ENCODE results near the gene MACO1. TPM values are rescaled to one million over a fixed set of nuclear protein-coding genes. Genes with fewer than 3 reads are reported as not detected.

The MACO1 gene
- total and polyA plus RNA-seq, 2 of the 8 experiments (the other 6 are each of a cell fraction or from before 2014, with no cell fraction given): 3.5 to 15.1 TPM

GRCh38 chr1:25541425-25541824 is 110.7 kb downstream of the MACO1 start:
- H3K23me2 ChIP-seq (ENCODE audit: low read depth, low read length): peaks cover 5% of the 10 kb centered on the region; the same call in 1 of the 2 replicates
- H3K36me3 ChIP-seq (ENCODE audit: control insufficient read depth in 2 of 4, insufficient read depth in 4 of 4, low read length in 3 of 4): no peaks in the 10 kb centered on the region

More at GRCh38 chr1:25541425-25541824, 110.7 kb downstream of the MACO1 start:
- Histone ChIP-seq H3K4me2 (ENCODE audit: insufficient read depth in 1 of 2, low read depth in 2 of 2, low read length in 2 of 2) (no peak overlapping the region), H3K9ac (replicated peaks in 1 of 4; ENCODE audit: extremely low read depth in 1 of 4, low read depth in 3 of 4, low read length in 3 of 4) (no peak overlapping the region), H3K79me2 (ENCODE audit: control insufficient read depth in 1 of 2, insufficient read depth in 2 of 2, low read length in 2 of 2) (no peaks in the 10 kb centered on the region), H2BK15ac (ENCODE audit: low read length) (no peak overlapping the region), H2BK5ac (ENCODE audit: low read depth, low read length) (no peak overlapping the region), H3K18ac (ENCODE audit: extremely low read depth, low read length) (no peak overlapping the region), H2BK20ac (ENCODE audit: low read length) (no peak overlapping the region), H3K27ac (ENCODE audit: low read depth, low read length) (no peak overlapping the region), H3K14ac (ENCODE audit: insufficient read length) (no peak overlapping the region), H2AK5ac (ENCODE audit: low read depth, low read length) (no peak overlapping the region), H3K79me1 (ENCODE audit: low read depth, low read length) (no peaks in the 10 kb centered on the region; the same call in 1 of the 2 replicates), H4K8ac (ENCODE audit: extremely low read depth, insufficient read depth, low read length) (no peak overlapping the region), H4K91ac (replicated peaks; ENCODE audit: insufficient read length, low read length) (no peak overlapping the region), H4K5ac (ENCODE audit: insufficient read length, low read depth, low read length) (no peak overlapping the region), H3K4me1 (replicated peaks in 1 of 4; ENCODE audit: control insufficient read depth in 3 of 4, insufficient read depth in 4 of 4, low read length in 3 of 4) (peaks cover 0 to 17% (median 9%) of the 10 kb centered on the region in 4 experiments; a peak in 6 of 7 replicates), H3K4me3 (ENCODE audit: extremely low read depth in 1 of 4, insufficient read depth in 2 of 4, low read depth in 3 of 4, low read length in 4 of 4) (no peak overlapping the region), H2BK120ac (replicated peaks; ENCODE audit: low read depth, low read length) (no peak overlapping the region), H3K4ac (replicated peaks; ENCODE audit: insufficient read length, low read depth, low read length) (no peak overlapping the region), H3K27me3 (replicated peaks in 1 of 4; ENCODE audit: control insufficient read depth in 3 of 4, extremely low read depth in 1 of 4, insufficient read depth in 3 of 4, low read length in 3 of 4) (peaks cover 0 to 5% (median 3%) of the 10 kb centered on the region in 4 experiments; a peak in 5 of 7 replicates), H2BK12ac (ENCODE audit: low read depth, low read length) (no peak overlapping the region), H3K56ac (replicated peaks; ENCODE audit: insufficient read length, low read depth, low read length) (no peak overlapping the region), H4K20me1 (replicated peaks in 1 of 2; ENCODE audit: control insufficient read depth in 1 of 2, insufficient read depth in 2 of 2, low read length in 2 of 2) (peaks cover 2 to 6% of the 10 kb centered on the region in 2 experiments), H3K9me3 (ENCODE audit: insufficient read depth in 2 of 2, low read depth in 1 of 2, low read length in 1 of 2) (no peaks in the 10 kb centered on the region), H2AFZ (ENCODE audit: low read length) (no peak overlapping the region), H3K23ac (ENCODE audit: insufficient read length) (no peak overlapping the region)
- TF ChIP-seq E2F6 (IDR thresholded peaks at IDR 0.05): no peak
- no peak for TF ChIP-seq ZNF274 (IDR thresholded peaks at IDR 0.05; ENCODE audit: borderline replicate concordance, extremely low read depth, low read length)
- TF ChIP-seq BCL11A (IDR thresholded peaks at IDR 0.05; ENCODE audit: low read depth in 2 of 2, low read length in 2 of 2): no peak
- no peak for TF ChIP-seq SUZ12 (IDR thresholded peaks at IDR 0.05; ENCODE audit: low read length)
- no peak for TF ChIP-seq CTBP2 (IDR thresholded peaks at IDR 0.05; ENCODE audit: borderline replicate concordance, insufficient read depth, insufficient read length, low read length)
- TF ChIP-seq POU5F1 (IDR thresholded peaks at IDR 0.05; ENCODE audit: low read depth, low read length): no peak
- ChIA-PET POLR2A (ENCODE audit: partially characterized antibody) (no interaction called here), CTCF (ENCODE audit: partially characterized antibody) (interaction anchor here (0.5 to 2.6 kb wide), 8 partner anchors 21 to 1342 kb away, joined by 3 to 10 read pairs (median 4); no protein-coding TSS in a partner anchor)
- 72% methylated on average over 1 of the region's 1 CpG; no CpG with 5 or more reads in 1 of the 2 experiments for WGBS, 2 experiments (ENCODE audit: extremely low coverage in 1 of 2, insufficient coverage in 1 of 2, insufficient read length in 1 of 2, insufficient replicate concordance in 2 of 2, low coverage in 1 of 2, low lambda C conversion rate in 2 of 2, missing lambda C conversion rate in 1 of 2)
- FAIRE-seq: no peak
- no peak for DNase-seq (ENCODE audit: low read depth in 1 of 2, low spot score in 2 of 2)
